Stimulated activated CD4-positive, alpha-beta T cell treated with anti-CD3 and anti-CD28 coated beads, Interleukin-1b, Interleukin-23, amount 100 ng/mL, for 48 hours (primary cell): ENCODE results near the gene CFAP221.

Source experiments
- DNase-seq: peaks from one replicate; pipeline ENCODE4 v3.0.0-alpha.2; 2020

CFAP221 gene

GRCh38 chr2:119537792-119538191 lies 6.5 kb upstream of the CFAP221 start:
- no peak for DNase-seq

- DNase-seq: no peak
Observed at GRCh38 chr2:119541476-119541875, 2.8 kb upstream of the CFAP221 start.

- no peak for DNase-seq
Observed at GRCh38 chr2:119544939-119545475, 758 bp downstream of the CFAP221 start.

GRCh38 chr2:119545754-119546446 lies 1.7 kb downstream of the CFAP221 start:
- DNase-seq: no peak

- DNase-seq: no peak
Observed at GRCh38 chr2:119546447-119546767, 2.2 kb downstream of the CFAP221 start.

GRCh38 chr2:119548516-119549120 lies 4.4 kb downstream of the CFAP221 start:
- DNase-seq: no peak

GRCh38 chr2:119549241-119549640 lies 5.0 kb downstream of the CFAP221 start:
- DNase-seq: no peak

GRCh38 chr2:119550346-119550745 lies 6.1 kb downstream of the CFAP221 start:
- DNase-seq: no peak

- no peak for DNase-seq
Observed at GRCh38 chr2:119550856-119551255, 6.6 kb downstream of the CFAP221 start.

- no peak for DNase-seq
Observed at GRCh38 chr2:119552902-119553301, 8.7 kb downstream of the CFAP221 start.

GRCh38 chr2:119553687-119554344 lies 9.6 kb downstream of the CFAP221 start:
- no peak for DNase-seq

GRCh38 chr2:119565481-119565880 lies 21.2 kb downstream of the CFAP221 start:
- DNase-seq: no peak

- DNase-seq: no peak
Observed at GRCh38 chr2:119567292-119567691, 23.0 kb downstream of the CFAP221 start.

GRCh38 chr2:119574108-119574815 lies 30.0 kb downstream of the CFAP221 start:
- no peak for DNase-seq

GRCh38 chr2:119574864-119575263 lies 30.6 kb downstream of the CFAP221 start:
- DNase-seq: no peak

GRCh38 chr2:119575439-119575838 lies 31.2 kb downstream of the CFAP221 start:
- DNase-seq: no peak

- no peak for DNase-seq
Observed at GRCh38 chr2:119579424-119580295, 35.4 kb downstream of the CFAP221 start.

GRCh38 chr2:119580550-119581072 lies 36.4 kb downstream of the CFAP221 start:
- DNase-seq: no peak

GRCh38 chr2:119583291-119583690 lies 39.0 kb downstream of the CFAP221 start:
- no peak for DNase-seq

- DNase-seq: no peak
Observed at GRCh38 chr2:119584469-119584868, 40.2 kb downstream of the CFAP221 start.

- no peak for DNase-seq
Observed at GRCh38 chr2:119586085-119586484, 41.8 kb downstream of the CFAP221 start.

GRCh38 chr2:119590873-119591272 lies 46.6 kb downstream of the CFAP221 start:
- no peak for DNase-seq
